Body of pancreas (tissue), 4 donors: Measurements from ENCODE around the gene FAM131C.

ENCODE experiments used
- POLR2A ChIP-seq, 3 donors: fragments of 450-650 bp; IDR thresholded peaks; one replicate each; pipeline ENCODE4 v1.6.1; 2016; ENCODE audit warnings: antibody characterized with exemption in 3 of 3, mild to moderate bottlenecking in 2 of 3
- TF ChIP-seq, protein P1 (sequence below), 7 experiments: fragments of 450-650 bp in 4 of 7; fragments of 200-600 bp in 3 of 7; sonication (generic) in 3 of 7; IDR thresholded peaks; one replicate each; pipeline ENCODE4 v1.5.1; 2016 to 2019; ENCODE audit warnings: antibody characterized with exemption in 7 of 7

DNA sequence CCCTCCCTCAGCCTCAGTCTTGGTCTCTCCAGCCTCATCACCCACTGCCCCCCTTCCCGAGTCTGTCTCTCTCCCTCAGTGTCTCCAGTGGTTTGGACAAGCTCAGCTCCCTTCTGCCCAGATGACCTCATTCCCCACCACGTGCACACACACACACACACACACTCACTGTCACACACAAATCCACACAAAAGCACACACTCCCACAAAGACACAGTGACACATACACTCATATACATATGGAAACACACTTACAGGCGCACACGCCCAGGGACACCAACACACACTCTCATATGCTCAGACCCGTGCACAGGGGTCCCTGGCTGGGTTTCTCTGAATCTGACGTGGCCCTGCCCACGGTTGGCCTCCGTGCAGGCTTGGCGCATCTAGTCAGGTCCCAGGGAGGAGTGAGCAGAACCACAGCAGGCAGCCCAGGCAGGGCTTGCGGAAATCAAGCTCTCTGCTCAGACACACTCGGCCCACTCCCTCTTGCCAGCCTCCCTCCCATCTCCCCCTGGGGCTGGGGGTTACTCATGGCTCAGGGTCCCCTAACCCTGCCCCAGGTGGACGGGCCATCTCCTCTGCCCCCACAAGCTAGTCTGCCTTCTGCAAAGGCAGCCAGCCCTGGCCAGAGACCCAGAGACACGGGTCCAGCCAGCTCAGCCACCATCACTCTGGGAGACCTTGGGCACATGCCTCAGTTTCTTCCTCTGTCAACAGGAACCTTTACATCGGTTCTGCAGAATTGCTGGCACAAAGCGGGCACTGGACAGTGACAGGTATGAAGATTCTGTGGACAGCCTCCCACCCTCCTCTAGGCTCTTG lies 38.5 kb upstream of the FAM131C start:
- no peak for TF ChIP-seq POLR2A (IDR thresholded peaks at IDR 0.05)
- TF ChIP-seq, protein P1, sequence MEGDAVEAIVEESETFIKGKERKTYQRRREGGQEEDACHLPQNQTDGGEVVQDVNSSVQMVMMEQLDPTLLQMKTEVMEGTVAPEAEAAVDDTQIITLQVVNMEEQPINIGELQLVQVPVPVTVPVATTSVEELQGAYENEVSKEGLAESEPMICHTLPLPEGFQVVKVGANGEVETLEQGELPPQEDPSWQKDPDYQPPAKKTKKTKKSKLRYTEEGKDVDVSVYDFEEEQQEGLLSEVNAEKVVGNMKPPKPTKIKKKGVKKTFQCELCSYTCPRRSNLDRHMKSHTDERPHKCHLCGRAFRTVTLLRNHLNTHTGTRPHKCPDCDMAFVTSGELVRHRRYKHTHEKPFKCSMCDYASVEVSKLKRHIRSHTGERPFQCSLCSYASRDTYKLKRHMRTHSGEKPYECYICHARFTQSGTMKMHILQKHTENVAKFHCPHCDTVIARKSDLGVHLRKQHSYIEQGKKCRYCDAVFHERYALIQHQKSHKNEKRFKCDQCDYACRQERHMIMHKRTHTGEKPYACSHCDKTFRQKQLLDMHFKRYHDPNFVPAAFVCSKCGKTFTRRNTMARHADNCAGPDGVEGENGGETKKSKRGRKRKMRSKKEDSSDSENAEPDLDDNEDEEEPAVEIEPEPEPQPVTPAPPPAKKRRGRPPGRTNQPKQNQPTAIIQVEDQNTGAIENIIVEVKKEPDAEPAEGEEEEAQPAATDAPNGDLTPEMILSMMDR (IDR thresholded peaks at IDR 0.05), result no peak
